HepG2 (cell line): ENCODE measurements around the gene PLPP3. TPM values are rescaled to one million over a fixed set of nuclear protein-coding genes. Genes with fewer than 3 reads are reported as not detected.

Experiments used
- AGO1 ChIP-seq: fragments of 200-400 bp; formaldehyde crosslinking; IDR thresholded peaks from 2 replicates; pipeline ENCODE4 v1.6.1; 2017; ENCODE audit warnings: mild to moderate bottlenecking, low read depth, low read length, moderate library complexity; ENCODE audit not compliant: poor library complexity, severe bottlenecking
- ASH2L ChIP-seq: fragments of 300-600, 200-600 bp; sonication (generic); IDR thresholded peaks from 2 replicates; pipeline ENCODE4 v1.7.0; 2017; ENCODE audit warnings: low read depth, mild to moderate bottlenecking, moderate library complexity, mixed read lengths, low read length; ENCODE audit not compliant: insufficient read length
- CBX2 ChIP-seq, 2 experiments: fragments of 200-600 bp in 1 of 2; sonication (generic); formaldehyde crosslinking in 1 of 2; IDR thresholded peaks; 2 replicates each; pipeline versions ENCODE4 v1.7.0 to v1.8.1; 2018 to 2022; ENCODE audit warnings: low read depth in 2 of 2, low read length in 1 of 2, mild to moderate bottlenecking in 1 of 2, missing genetic modification reagents in 1 of 2
- CBX5 ChIP-seq: sonication (generic); formaldehyde crosslinking; IDR thresholded peaks from 2 replicates; pipeline ENCODE4 v1.4.0; 2020; ENCODE audit warnings: missing genetic modification reagents, borderline replicate concordance
- CCDC6 ChIP-seq: sonication (generic); formaldehyde crosslinking; IDR thresholded peaks from 2 replicates; pipeline ENCODE4 v1.8.1; 2022; ENCODE audit warnings: mild to moderate bottlenecking, missing genetic modification reagents, moderate library complexity
- CTCF ChIP-seq: sonication (generic); formaldehyde crosslinking; IDR thresholded peaks from 2 replicates; pipeline ENCODE4 v1.5.0; 2020; ENCODE audit warnings: mild to moderate bottlenecking, missing genetic modification reagents, moderate library complexity
- E2F5 ChIP-seq: sonication (generic); formaldehyde crosslinking; conservative IDR thresholded peaks from 2 replicates; pipeline ENCODE4 v1.4.0; 2020; ENCODE audit warnings: missing genetic modification reagents
- GATAD2A ChIP-seq: IDR thresholded peaks from 2 replicates; pipeline ENCODE4 v1.6.1; 2016
- HOXA9 ChIP-seq: sonication (generic); formaldehyde crosslinking; IDR thresholded peaks from 2 replicates; pipeline ENCODE4 v1.8.1; 2022; ENCODE audit warnings: missing genetic modification reagents, mild to moderate bottlenecking, moderate library complexity, borderline replicate concordance
- MAZ ChIP-seq, 2 experiments: sonication (generic) in 1 of 2; formaldehyde crosslinking in 1 of 2; IDR thresholded peaks; 2 replicates each; pipeline versions ENCODE4 v1.5.0 to v1.6.1; 2012 to 2020; ENCODE audit warnings: low read depth in 2 of 2, mild to moderate bottlenecking in 2 of 2, borderline replicate concordance in 1 of 2, improper control_type of control experiment in 1 of 2, low read length in 1 of 2, missing genetic modification reagents in 1 of 2, moderate library complexity in 1 of 2
- RCOR2 ChIP-seq: IDR thresholded peaks from 2 replicates; pipeline ENCODE4 v1.6.1; 2016; ENCODE audit warnings: missing biosample characterization, missing genetic modification reagents
- TBP ChIP-seq: sonication (generic); formaldehyde crosslinking; IDR thresholded peaks from 2 replicates; pipeline ENCODE4 v1.5.0; 2020; ENCODE audit warnings: missing genetic modification reagents
- THAP11 ChIP-seq: IDR thresholded peaks from 2 replicates; pipeline ENCODE4 v1.6.1; 2016; ENCODE audit warnings: missing biosample characterization, missing genetic modification reagents
- THAP9 ChIP-seq: sonication (generic); formaldehyde crosslinking; IDR thresholded peaks from 2 replicates; pipeline ENCODE4; 2020; ENCODE audit warnings: missing genetic modification reagents, mild to moderate bottlenecking, borderline replicate concordance
- ZBTB20 ChIP-seq: sonication (generic); formaldehyde crosslinking; IDR thresholded peaks from 2 replicates; pipeline ENCODE4 v1.8.1; 2023; ENCODE audit warnings: missing genetic modification reagents, low read depth, mild to moderate bottlenecking, borderline replicate concordance
- ZBTB21 ChIP-seq: sonication (generic); formaldehyde crosslinking; IDR thresholded peaks from 2 replicates; pipeline ENCODE4 v1.4.0; 2020; ENCODE audit warnings: missing genetic modification reagents
- ZFP36 ChIP-seq: fragments of 150-350 bp; IDR thresholded peaks from 2 replicates; pipeline ENCODE4 v1.6.1; 2018; ENCODE audit warnings: borderline replicate concordance, low read length, low read depth; ENCODE audit not compliant: partially characterized antibody
- ZNF329 ChIP-seq: sonication (generic); formaldehyde crosslinking; IDR thresholded peaks from 2 replicates; pipeline ENCODE4 v1.9.0; 2021; ENCODE audit warnings: low read depth, mild to moderate bottlenecking, missing genetic modification reagents
- ZNF44 ChIP-seq: sonication (generic); formaldehyde crosslinking; IDR thresholded peaks from 2 replicates; pipeline ENCODE4 v1.5.1; 2020; ENCODE audit warnings: mild to moderate bottlenecking, missing genetic modification reagents
- ZNF446 ChIP-seq: sonication (generic); formaldehyde crosslinking; IDR thresholded peaks from 2 replicates; pipeline ENCODE4 v1.5.0; 2020; ENCODE audit warnings: mild to moderate bottlenecking, missing genetic modification reagents
- ZNF510 ChIP-seq: sonication (generic); formaldehyde crosslinking; IDR thresholded peaks from 2 replicates; pipeline ENCODE4 v1.4.0; 2020; ENCODE audit warnings: low read depth, mild to moderate bottlenecking, missing genetic modification reagents
- ZNF577 ChIP-seq: sonication (generic); formaldehyde crosslinking; IDR thresholded peaks from 2 replicates; pipeline ENCODE4 v1.4.0; 2020; ENCODE audit warnings: mild to moderate bottlenecking, low read depth, missing genetic modification reagents, borderline replicate concordance
- ZNF782 ChIP-seq: sonication (generic); formaldehyde crosslinking; IDR thresholded peaks from 2 replicates; pipeline ENCODE4 v1.4.0; 2020; ENCODE audit warnings: missing genetic modification reagents, mild to moderate bottlenecking, borderline replicate concordance
- polyA plus RNA-seq, 8 experiments: library from polyadenylated mRNA; depleted of rRNA in 3 of 8; stranded (reverse) in 7 of 8; unstranded in 1 of 8; fragments of >200 nt; fragmentation: Illumina TruSeq in 4 of 8; extraction: Trizol in 4 of 8; gene quantifications; 2 replicates each; pipeline versions ENCODE4 v1.2.1 to v1.2.3, GENCODE V29; 2011 to 2016; ENCODE audit warnings: low read depth in 4 of 8, missing spikeins in 1 of 8, mixed read lengths in 1 of 8; ENCODE audit not compliant: insufficient read depth in 1 of 8
- total RNA-seq, 5 experiments: library from RNA; depleted of rRNA; stranded (reverse); fragments of >200 nt; fragmentation: Illumina TruSeq; extraction: Trizol; gene quantifications; 2 replicates each; pipeline ENCODE4 v1.2.3, GENCODE V29; 2016; ENCODE audit warnings: low read depth in 1 of 5

PLPP3 gene
- total and polyA plus RNA-seq, 2 of the 13 experiments (the other 11 are each of a cell fraction or from before 2014, with no cell fraction given), result 49.7 to 65.8 TPM

- no peak for TF ChIP-seq E2F5
- 0 out of 2 replicates have a peak, but pooled peaks have one; percentile 33 for TF ChIP-seq ZNF329 (CRISPR knock-in tag)
- peak; percentile 76 for TF ChIP-seq ASH2L
- TF ChIP-seq CBX2 (IDR thresholded peaks at IDR 0.05; ENCODE audit: low read depth, low read length), result no peak
- no peak for TF ChIP-seq CBX2 (CRISPR knock-in tag; IDR thresholded peaks at IDR 0.05; ENCODE audit: low read depth)
- TF ChIP-seq RCOR2 (CRISPR knock-in tag), result no peak
- TF ChIP-seq MAZ (IDR thresholded peaks at IDR 0.05; ENCODE audit: borderline replicate concordance, low read depth, low read length), result no peak; the same call in 1 of the 2 replicates
- TF ChIP-seq MAZ (CRISPR knock-in tag; IDR thresholded peaks at IDR 0.05; ENCODE audit: low read depth), result 0 out of 2 replicates have a peak, but pooled peaks have one; percentile 37
- no peak for TF ChIP-seq ZNF44 (CRISPR knock-in tag)
- peak; percentile 50; the same call in 1 of the 2 replicates for TF ChIP-seq ZNF782 (CRISPR knock-in tag)
- no peak for TF ChIP-seq TBP (CRISPR knock-in tag)
- TF ChIP-seq ZNF577 (CRISPR knock-in tag), result no peak
- no peak for TF ChIP-seq THAP9
- TF ChIP-seq ZBTB21 (CRISPR knock-in tag), result no peak
- TF ChIP-seq CBX5, result no peak
- no peak for TF ChIP-seq ZNF510
- TF ChIP-seq HOXA9, result no peak
- no peak for TF ChIP-seq AGO1
- TF ChIP-seq THAP11, result no peak
- TF ChIP-seq ZNF446 (CRISPR knock-in tag), result no peak
- TF ChIP-seq CCDC6 (CRISPR knock-in tag), result 0 out of 2 replicates have a peak, but pooled peaks have one; percentile 35
- peak; percentile 62; the same call in 1 of the 2 replicates for TF ChIP-seq GATAD2A (CRISPR knock-in tag)
- no peak for TF ChIP-seq ZFP36
- TF ChIP-seq CTCF (CRISPR knock-in tag), result no peak
- no peak for TF ChIP-seq ZBTB20 (CRISPR knock-in tag)
Measured at GRCh38 chr1:56477164-56478111, 101.9 kb downstream of the PLPP3 start (continued).
